GM13977 (cell line): ENCODE data around the gene LRRN4.

Experiments
- DNase-seq: peaks from one replicate; pipeline ENCODE4 v3.0.0; 2012; ENCODE audit warnings: low spot score
- in situ Hi-C: fragments of 300-500 bp; cut with MboI; formaldehyde crosslinking; loops from one replicate; pipeline ENCODE4 v1.12.0; 2022; ENCODE audit warnings: low sequenced_read_pairs, low pct_unique_long_range_greater_than_20kb, mixed read lengths, inconsistent platforms; ENCODE audit not compliant: unreplicated experiment
- TF ChIP-seq, protein P1 (sequence below): IDR thresholded peaks from 2 replicates; pipeline ENCODE4 v1.5.1; 2012; ENCODE audit warnings: mild to moderate bottlenecking, control low read depth; ENCODE audit not compliant: insufficient read depth; ENCODE audit errors: extremely low read depth, missing control alignments

LRRN4 gene

DNA sequence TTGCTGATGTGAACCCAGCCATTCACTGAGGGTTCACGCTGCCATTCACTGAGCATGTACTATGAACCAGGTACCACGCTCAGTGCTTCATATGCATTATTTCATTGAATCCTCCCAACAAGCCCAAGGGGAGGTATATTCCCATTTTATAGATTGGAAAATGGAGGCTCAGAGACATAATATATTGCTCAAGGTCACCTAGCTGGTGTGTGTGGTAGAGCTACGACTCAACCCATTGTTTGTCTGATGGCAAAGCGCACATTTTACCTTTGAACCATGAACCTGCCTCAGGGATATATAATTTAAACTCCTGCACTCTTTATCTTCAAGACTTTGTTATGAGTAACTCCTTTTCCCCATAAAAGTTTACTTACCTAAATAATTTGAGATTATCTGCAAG, 40.7 kb upstream of the LRRN4 start:
- in situ Hi-C loops = no loop called here

DNA sequence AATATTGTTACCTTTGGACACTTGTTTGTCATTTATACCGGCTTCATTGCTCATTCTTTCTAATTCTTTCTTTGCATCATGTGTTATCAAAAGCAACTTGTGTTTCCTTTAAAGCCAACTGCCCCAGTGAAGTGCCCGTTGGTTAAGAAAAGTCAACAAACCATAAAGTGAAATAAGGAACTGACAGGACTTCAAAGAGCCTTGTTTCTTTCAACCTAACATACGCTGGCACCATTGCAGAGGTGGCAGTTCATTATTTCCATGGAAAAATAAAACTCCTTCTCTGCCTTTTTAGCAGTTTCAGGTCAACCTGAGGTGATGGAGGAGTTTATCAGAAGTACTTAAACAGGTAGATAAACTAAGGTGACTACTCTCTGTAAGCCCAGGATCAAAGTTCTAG, 40.2 kb upstream of the LRRN4 start:
- TF ChIP-seq, protein P1, sequence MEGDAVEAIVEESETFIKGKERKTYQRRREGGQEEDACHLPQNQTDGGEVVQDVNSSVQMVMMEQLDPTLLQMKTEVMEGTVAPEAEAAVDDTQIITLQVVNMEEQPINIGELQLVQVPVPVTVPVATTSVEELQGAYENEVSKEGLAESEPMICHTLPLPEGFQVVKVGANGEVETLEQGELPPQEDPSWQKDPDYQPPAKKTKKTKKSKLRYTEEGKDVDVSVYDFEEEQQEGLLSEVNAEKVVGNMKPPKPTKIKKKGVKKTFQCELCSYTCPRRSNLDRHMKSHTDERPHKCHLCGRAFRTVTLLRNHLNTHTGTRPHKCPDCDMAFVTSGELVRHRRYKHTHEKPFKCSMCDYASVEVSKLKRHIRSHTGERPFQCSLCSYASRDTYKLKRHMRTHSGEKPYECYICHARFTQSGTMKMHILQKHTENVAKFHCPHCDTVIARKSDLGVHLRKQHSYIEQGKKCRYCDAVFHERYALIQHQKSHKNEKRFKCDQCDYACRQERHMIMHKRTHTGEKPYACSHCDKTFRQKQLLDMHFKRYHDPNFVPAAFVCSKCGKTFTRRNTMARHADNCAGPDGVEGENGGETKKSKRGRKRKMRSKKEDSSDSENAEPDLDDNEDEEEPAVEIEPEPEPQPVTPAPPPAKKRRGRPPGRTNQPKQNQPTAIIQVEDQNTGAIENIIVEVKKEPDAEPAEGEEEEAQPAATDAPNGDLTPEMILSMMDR = no peak
- DNase-seq = no peak
- in situ Hi-C loops = no loop called here

More for the DNA sequence above, 40.7 kb upstream of the LRRN4 start:
- no peak for DNase-seq
- TF ChIP-seq, protein P1 = no peak

DNA sequence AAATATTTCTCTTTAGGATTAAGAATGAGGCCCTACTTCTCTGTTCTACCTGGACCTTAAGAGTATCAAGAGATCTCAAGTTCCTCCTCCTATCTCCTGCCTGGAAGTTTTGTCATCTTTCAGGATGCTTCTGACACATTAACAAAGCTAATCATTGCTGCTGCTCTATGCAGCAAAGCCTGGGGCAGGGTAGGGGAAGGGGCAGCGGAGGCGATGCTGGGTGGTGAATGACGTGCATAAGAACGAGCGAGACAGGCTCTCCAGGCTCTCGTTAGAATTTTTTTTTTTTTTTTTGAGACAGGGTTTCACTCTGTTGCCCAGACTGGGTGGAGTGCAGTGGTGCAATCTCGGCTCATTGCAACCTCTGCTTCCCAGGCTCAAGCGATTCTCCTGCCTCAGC, 37.8 kb upstream of the LRRN4 start:
- in situ Hi-C loops = no loop called here
- TF ChIP-seq, protein P1 = no peak
- DNase-seq = no peak

DNA sequence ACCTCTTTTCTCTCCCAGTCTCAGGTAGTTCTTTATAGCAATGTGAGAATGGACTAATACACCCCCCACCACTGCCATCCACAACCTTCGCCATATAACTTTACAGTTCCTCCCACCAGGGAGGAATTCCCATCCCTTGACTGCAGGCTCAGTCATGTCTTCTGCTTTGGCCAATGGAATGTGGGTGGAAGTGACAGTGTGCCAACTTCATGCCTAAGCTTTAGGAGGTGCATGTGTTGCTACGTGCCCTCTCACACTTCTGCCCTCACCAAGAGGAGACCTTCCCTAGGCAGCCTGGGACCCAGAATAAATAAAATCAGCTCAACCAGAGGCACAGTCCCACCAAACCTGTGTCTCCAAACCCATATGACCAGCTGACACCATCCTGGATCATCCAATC, 33.0 kb upstream of the LRRN4 start:
- DNase-seq = no peak
- TF ChIP-seq, protein P1 = no peak
- in situ Hi-C loops = loop anchor here (10.0 kb wide), 1 partner anchor 562 kb away; no protein-coding TSS in a partner anchor

- in situ Hi-C loops = loop anchor here (10.0 kb wide), 1 partner anchor 559 kb away; no protein-coding TSS in a partner anchor
- DNase-seq = no peak
- TF ChIP-seq, protein P1 = no peak
Observed at GRCh38 chr20:6083926-6084325, 30.1 kb upstream of the LRRN4 start.

DNA sequence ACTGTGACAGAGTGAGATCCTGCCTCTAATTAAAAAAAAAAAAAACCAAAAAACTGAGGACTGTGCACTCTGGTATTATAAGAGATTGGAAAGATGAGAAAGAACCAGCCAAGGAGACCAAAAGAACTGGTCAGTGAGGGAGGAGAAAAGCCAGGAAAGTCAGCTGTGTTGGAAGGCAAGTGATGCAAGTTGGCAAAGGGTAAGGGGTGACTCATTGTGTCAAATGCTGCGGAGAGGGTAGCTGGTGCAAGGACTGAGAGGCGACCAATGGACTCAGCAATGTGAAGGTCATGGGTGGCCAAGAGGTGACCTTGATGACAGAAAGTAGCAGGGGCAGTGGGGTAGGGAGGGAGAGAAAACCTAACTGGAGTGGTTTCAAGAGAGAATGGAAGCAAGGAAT, 27.4 kb upstream of the LRRN4 start:
- TF ChIP-seq, protein P1 = no peak
- DNase-seq = no peak
- in situ Hi-C loops = loop anchor here (10.0 kb wide), 1 partner anchor 556 kb away; no protein-coding TSS in a partner anchor

DNA sequence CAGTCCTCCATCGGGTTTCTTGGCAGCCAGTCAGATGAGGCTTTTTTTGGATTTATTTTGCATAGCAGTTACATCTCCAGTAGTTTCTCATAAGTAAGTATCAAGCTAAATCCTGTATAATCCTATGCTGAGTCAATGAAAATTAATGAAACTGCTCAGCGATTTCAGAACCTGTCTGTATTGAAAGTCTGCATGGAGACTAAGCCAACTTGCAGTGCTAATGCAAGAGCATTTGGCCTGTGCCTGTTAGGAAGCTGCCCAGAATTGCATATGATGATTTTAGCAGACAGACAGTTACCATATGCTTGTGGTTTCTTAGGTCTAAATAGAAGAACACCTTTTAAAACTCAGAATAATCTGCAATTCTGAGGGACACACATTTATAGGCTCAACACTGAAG, 25.2 kb upstream of the LRRN4 start:
- TF ChIP-seq, protein P1 = no peak
- in situ Hi-C loops = no loop called here
- no peak for DNase-seq
